Left hindlimb (tissue), 1 donor: ENCODE results near the gene RRP9.
A peak's percentile ranks its signal among the peaks of the same experiment; 100 is the strongest.

Experiments used
- DNase-seq: peaks from one replicate; pipeline ENCODE4 v3.0.0-alpha.2; 2018

Gene RRP9

GRCh38 chr3:51955175-51955892 is 13.6 kb upstream of the RRP9 start, which contains the start of gene GPR62:
Gene GPR62, plus strand, starts transcription at chr3:51955381. Its CDS starts 272 bp downstream, at chr3:51955653.
- DNase-seq = no peak

- no peak for DNase-seq
These were observed 13.0 kb upstream of the RRP9 start for GRCh38 chr3:51954713-51955112.

DNA sequence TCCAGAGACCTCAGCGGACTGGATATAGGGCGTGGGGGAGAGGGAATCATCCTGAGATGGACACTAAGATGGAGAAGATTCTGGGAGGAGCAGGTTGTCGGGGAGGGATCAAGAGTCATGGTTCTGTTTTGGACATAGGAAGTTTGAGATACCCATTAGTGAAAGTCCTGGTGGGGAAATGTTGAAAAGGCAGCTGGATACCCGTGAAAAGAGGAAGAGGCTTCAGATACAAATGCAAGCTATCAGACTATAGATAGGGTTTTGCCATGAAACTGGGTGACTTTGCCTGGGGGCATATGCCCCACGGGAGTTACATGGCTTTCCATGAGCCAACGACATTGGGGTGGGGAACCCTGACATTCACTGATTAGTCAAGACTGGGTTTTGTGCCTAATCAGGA is 12.4 kb upstream of the RRP9 start:
- DNase-seq = no peak

DNA sequence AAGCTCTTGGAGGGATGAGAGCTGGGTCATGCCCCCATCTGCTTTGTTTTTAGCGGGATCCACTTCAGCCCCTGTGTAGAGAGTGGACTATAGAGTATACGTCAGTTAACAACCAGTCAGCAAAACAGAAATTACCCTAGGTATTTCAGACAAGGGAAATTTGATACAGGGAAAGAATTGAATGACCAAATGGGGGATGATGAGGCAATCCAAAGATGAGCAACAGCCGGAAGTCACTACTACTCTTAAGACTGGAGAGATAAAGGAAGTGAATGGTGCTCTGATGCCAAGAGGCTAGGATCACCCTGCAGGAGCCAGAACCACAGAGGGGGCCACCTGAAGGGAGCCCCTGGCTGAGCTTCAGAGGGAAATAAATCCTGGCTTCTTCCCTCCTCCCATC is 11.7 kb upstream of the RRP9 start:
- DNase-seq = no peak

DNA sequence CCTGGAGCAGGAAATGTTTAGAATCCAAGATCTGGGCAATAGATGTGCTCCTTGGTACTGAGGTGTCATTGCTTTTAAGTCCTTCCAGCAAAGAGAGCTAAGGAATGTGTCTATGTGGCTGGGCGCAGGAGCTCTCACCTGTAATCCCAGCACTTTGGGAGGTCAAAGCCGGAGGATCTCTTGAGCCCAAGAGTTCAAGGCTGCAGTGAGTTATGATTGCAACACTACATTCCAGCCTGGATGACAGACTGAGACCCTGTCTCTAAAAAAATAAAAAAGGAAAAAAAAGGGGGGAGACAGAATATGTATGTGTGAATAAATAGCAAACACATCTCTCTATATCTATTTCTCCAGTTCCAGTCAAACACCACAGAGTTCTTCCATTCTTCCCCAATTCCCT is 9.2 kb upstream of the RRP9 start:
- no peak for DNase-seq

- no peak for DNase-seq
These were observed 7.4 kb upstream of the RRP9 start for GRCh38 chr3:51949121-51949520.

GRCh38 chr3:51948016-51948580 is 6.4 kb upstream of the RRP9 start:
- no peak for DNase-seq

- DNase-seq = no peak
These were observed 5.7 kb upstream of the RRP9 start for GRCh38 chr3:51947215-51947900.

DNA sequence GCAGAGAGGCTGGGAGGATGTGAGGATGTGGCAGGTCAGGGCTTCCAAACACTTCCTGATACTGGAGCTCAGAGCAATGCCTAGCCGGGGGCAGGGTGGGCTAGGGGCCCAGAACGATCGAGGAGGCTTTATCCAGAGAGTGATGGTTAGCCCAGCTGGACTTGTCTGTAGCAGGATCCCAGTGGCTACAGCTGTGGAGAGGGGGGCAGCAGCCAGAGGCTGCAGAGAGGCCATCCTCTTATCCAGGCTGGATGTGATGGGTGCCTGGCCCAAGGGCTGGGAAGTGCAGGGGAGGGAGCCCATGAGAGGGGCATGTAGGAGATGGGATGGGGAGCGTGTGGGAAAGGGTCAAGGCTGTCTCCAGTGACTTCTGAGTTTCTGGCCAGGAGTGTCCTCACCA is 5.1 kb upstream of the RRP9 start:
- DNase-seq = no peak

- DNase-seq = peak; percentile 31
These were observed 4.4 kb upstream of the RRP9 start for GRCh38 chr3:51945926-51946705.

DNA sequence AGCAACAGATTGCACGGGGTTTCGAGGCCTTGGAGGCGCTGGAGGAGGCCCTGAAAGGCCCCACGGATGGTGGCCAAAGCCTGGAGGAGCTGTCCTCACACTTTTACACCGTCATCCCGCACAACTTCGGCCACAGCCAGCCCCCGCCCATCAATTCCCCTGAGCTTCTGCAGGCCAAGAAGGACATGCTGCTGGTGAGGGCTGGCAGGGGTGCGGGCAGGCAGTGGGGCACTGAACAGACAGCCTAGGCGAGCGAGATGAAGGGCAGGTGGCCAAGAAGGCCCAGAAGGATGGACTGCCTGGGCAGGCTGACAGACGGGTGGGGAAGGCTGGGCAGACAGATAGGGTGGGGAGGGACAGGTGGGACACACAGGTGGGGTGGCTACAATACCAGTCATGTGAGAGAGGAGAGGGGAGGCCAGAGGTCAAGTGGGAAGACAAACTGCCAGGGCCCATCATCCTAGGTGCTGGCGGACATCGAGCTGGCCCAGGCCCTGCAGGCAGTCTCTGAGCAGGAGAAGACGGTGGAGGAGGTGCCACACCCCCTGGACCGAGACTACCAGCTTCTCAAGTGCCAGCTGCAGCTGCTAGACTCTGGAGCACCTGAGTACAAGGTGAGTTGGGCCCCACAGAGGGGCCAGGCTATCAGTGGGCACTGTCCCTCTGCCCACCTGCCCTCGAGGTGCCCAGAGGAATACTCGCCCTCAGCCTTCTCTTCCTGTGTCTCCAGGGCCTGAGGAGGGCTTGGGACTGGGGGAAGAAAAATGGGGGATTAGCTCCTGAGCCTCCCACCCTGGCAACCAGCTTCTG is 3.5 kb upstream of the RRP9 start:
- DNase-seq = no peak

DNA sequence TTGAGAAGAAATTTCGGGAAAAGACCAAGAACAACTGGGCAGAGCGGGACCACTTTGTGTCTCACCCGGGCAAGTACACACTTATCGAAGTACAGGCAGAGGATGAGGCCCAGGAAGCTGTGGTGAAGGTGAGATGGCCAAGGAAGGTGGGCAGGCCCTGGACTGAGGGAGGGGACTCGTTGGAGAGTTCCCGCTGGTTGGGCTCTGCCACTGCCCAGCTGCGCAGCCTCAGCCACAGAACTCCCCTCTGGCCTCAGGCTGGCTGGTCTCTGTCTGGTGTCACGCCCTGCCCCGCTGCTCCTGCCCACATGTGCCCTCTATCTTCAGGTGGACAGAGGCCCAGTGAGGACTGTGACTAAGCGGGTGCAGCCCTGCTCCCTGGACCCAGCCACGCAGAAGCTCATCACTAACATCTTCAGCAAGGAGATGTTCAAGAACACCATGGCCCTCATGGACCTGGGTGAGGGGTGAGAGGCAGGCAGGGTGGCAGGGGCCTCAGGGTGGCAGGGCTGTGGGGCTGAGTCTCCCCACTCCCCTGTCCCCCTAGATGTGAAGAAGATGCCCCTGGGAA is 2.8 kb upstream of the RRP9 start:
- DNase-seq = peak; percentile 32

DNA sequence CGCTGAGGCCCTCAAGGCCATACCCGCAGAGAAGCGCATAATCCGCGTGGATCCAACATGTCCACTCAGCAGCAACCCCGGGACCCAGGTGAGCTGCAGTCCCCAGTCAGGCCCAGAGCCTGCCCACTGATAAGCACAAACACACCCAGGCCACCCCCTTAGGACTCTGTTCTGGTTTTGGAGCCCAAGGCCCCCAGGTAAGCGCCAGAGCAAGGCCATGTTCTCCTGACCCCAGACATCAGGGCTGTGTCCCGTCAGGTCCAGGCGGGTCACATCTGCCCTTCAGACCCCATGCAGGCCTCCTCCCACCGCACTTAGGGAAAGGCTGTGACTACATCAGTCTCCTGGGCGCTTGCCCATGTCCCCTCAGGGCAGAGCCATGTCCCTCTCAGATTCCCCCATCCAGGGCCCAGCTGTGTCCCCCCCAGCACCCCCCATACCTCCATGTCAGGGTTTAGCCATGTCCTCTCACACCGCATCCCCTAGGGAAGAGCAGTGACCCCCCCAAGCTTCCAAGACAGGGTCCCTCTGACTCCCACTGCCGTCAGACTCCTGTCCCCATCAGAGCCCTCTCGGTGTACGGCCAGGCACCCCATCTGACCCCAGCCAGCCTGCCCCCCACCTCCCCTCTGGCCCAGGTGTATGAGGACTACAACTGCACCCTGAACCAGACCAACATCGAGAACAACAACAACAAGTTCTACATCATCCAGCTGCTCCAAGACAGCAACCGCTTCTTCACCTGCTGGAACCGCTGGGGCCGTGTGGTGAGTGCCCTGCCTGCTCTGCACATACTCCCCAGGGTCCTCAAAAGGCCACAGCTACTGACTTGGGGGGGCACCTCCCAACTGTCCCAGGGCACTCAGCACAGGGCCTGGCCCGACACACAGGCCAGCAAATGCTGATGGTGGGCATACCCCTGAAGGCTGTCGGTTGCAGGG is 2.0 kb upstream of the RRP9 start:
- peak; percentile 37 for DNase-seq

DNA sequence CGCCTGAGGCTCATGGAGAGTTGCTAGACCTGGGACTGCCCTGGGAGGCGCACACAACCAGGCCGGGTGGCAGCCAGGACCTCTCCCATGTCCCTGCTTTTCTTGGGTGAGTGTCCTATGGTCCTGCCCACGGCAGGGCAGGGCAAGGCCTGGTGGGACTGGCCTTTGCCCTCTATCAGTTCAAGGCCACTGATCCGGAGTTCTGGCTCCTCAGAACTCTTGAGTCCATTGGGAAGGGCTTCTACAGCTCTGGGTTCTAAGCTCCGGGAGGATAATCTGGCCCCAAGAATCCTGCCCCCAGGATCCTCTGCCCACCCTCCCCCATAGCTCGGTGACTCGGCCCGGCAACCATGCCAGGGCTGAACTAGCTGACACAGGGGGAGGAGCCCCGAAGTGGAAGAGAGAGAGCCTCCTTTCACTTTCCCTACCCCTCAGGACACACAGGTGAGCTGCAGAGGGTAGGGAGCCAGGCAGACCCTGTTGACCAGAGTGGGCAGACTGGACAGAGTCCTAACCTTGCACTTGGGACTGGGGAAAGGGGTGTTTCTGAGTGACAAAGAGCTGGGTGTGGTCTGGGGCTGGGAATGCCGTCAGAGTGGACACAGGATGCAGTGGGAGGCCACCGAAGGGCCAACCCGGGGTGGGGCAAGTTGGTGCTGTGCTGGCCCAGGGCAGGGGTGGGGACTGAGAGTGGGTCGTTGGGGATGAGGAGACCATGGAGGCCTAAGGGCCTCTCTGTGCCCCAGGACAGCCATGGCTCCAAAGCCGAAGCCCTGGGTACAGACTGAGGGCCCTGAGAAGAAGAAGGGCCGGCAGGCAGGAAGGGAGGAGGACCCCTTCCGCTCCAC is 1.1 kb upstream of the RRP9 start:
- peak; percentile 51 for DNase-seq

GRCh38 chr3:51941463-51941797 is 274 bp downstream of the RRP9 start:
- no peak for DNase-seq

DNA sequence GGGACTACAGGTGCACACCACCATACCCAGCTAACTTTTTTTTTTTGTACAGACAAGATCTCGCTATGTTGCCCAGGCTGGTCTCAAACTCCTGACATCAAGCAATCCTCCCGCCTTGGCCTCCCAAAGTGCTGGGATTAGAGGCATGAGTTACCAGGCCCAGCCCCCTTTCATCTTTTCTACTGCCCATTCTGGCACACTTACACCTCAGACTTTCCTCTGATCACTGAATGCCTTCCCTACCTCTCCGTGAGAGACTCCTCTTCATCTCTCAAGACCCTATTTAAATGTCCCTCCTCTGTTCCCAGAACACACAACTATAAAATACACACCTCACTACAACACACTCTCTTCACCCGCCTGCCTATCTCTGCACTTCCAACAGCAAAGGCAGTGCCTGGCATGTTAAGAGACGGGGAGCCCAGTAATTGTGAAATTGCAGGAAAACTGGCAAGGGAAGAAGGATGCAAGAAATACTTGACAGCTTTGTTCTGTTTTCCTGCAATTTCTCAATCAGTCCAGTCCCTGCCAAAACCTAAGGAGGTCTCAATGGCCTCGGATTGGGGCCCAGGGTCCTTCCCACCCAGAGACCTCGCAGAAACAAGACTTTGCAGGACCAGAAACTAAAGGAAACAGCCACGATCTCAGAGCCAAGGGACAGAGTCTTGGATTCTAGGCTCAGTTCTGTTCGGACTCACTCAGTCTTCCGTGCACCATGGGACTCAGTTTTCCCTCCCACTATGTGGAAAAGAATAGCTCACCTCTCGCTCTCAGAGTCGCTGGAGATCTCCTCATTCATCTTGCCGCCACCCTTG is 849 bp downstream of the RRP9 start:
- no peak for DNase-seq

- DNase-seq = no peak
These were observed 2.8 kb downstream of the RRP9 start for GRCh38 chr3:51938780-51939425.

GRCh38 chr3:51937611-51938450 is 3.9 kb downstream of the RRP9 start:
- no peak for DNase-seq
